Measurements from ENCODE around the gene VPS26C.
"Not testable (repeated sequence)": the region's sequence is repeated elsewhere in the genome, so short reads cannot be mapped to it uniquely, and the experiment has no call there.

The VPS26C gene

DNA sequence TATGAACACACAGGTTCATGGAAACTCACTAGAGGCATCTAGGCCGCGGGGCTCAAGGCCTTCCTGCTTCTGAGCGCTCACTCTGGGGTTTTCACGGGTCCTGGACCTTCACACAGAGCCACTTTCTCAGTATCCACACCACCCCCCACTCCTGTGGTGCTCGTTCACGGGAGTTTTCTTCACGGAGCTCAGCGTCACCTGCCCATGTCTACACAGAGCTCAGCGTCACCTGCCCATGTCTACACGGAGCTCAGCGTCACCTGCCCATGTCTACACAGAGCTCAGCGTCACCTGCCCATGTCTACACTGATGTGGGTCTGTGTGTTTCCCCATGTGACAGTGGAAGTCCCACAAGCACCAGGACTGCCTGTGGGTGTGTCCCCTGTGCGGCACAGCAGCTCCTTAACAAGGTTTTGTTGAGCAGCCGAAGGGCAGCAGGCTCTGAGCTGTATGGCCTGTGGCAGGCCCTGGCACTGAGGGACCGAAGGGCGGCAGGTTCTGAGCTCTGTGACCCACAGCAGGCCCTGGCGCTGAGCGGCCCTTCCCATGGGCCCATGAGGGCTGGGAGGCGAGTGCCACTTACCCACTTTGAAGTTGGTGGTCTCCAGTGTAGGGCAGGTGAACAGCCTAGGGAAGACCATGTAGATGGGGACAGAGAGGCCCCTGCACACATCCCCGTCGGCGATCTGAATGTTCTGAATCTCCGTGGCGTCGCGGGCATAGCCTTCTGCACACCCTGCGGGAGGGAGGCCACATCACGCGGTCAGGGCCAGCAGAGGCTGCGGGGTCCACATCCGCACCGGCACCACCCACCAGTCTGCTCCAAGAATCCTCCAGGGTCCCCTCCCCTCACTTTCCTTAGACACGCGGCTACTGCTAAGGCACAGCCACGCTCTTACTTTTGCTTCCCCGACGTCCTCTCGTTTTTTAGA, 39.8 kb downstream of the VPS26C start:
- DNase-seq: no peak

DNA sequence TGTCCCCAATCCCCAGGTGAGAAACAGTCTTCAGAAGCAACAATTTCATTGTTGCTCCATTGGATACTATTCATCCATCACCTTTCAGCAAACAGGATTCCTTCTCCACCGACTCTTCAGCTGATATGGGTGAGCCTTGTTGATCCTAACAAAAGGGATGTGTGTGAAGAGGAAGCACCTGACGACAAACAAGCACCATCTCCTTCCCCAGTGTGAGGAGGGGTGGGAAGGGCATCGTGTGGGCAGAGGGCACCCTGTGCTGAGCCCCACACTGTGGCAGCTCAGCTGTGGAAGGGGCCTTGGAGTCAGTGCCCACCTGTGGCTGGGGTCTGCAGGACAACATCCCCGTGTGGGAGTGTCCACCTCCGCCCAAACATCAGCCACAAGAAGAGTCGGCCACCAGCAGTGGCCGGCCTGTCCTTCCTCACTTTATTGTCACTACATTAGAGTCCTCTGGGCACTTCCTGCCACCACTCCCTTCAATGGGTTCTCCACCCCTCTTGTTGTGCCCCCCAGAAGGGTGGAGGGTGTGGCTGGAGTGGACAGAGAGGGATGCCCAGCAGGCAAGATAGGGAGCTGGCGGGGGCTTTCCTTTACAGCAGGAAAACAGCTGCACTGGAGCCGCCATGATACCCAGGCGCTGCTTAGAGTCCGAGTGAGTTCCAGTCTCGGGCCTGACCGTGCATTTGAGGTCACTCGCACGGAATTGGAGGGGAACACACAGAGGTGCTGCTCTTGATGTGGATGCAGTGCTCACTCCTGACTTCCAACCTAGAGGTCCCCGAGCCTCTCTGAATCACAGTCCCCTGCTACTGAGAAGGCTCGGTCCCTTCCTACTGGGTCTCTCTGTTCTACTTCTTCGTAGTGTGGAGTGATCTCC, 40.9 kb downstream of the VPS26C start:
- DNase-seq: no peak

- no peak for DNase-seq
These were observed 42.0 kb downstream of the VPS26C start for GRCh38 chr21:37224861-37225839.

- no peak for DNase-seq
These were observed 43.3 kb downstream of the VPS26C start for GRCh38 chr21:37223804-37224345.

GRCh38 chr21:37222248-37222647, 44.9 kb downstream of the VPS26C start:
- DNase-seq: not testable (repeated sequence)

- DNase-seq: peak; percentile 98
These were observed 46.0 kb downstream of the VPS26C start for GRCh38 chr21:37220981-37221664.

- DNase-seq: peak; percentile 64
These were observed 46.6 kb downstream of the VPS26C start for GRCh38 chr21:37220433-37220980.

DNA sequence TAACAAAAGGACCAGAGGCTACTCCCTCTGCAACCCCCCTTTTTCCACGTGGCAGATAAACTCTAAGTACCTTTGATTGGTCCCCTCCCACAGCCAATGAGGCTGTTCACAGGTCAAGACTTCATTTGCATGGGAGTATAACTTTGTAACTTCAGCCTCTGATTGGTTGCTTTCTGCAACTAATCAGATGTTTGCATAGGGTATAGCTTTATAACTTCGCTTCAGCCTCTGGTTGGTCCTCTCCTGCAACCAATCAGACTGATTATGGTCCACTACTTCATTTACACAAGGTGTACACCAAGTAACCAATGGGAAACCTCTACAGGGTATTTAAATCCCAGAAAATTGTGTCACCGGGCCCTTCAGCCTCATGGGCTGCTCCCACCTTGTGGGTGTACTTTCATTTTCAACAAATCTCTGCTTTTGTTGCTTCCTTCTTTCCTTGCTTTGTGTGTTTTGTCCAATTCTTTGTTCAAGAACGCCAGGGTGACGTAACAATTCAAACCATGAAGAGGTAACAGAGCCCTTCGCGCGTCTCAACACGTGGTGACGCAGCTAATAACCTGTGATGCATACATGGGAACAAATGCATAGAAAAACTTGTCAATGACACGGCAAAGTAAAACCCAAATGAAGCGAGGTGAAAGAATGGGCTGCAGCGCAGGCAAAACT, 47.2 kb downstream of the VPS26C start:
- no peak for DNase-seq

DNA sequence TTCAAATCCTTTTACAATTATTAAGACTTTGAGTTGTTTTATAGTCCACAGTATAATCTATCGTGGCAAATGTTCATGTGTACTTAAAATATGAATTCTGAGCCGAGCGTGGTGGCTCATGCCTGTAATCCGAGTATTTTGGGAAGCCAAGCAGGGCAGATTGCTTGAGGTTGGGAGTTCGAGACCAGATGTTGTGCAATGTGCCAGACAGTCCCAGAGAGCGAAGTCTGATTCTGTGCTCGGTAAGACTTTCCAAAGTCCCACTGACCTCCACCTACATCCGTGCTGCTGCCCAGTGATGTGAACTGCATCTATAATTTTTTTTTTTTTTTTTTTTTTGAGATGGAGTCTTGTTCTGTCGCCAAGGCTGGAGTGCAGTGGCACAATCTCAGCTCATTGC, 52.2 kb downstream of the VPS26C start:
- DNase-seq: no peak

- DNase-seq: no peak
These were observed 56.3 kb downstream of the VPS26C start for GRCh38 chr21:37210799-37211198.

- no peak for DNase-seq
These were observed 57.0 kb downstream of the VPS26C start for GRCh38 chr21:37210130-37210529.

DNA sequence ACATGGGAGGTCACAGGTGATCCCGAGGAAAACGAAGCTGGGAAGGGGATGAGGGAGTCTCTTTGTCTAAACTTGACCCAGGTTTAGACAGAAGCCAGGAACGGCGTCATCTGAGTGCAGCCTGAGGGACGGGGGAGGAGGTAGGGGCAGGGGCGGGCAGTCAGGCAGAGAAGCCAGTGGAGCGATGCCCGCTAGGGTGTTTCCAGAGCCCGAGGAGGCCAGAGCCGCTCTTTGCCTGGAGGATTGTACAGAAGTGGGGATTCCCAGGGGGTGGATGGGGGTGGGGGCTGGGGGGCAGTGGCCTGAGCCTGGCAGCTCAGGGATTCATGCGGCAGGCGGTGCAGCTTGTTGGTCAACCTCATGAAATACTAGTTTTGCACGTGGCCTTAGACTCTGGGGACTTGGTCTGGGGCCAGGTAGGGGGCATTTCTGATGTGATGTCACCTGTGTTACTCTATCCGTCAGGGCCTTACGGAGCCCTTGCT, 58.4 kb downstream of the VPS26C start:
- no peak for DNase-seq

- DNase-seq: peak; percentile 56
These were observed 58.9 kb downstream of the VPS26C start for GRCh38 chr21:37208056-37208721.

DNA sequence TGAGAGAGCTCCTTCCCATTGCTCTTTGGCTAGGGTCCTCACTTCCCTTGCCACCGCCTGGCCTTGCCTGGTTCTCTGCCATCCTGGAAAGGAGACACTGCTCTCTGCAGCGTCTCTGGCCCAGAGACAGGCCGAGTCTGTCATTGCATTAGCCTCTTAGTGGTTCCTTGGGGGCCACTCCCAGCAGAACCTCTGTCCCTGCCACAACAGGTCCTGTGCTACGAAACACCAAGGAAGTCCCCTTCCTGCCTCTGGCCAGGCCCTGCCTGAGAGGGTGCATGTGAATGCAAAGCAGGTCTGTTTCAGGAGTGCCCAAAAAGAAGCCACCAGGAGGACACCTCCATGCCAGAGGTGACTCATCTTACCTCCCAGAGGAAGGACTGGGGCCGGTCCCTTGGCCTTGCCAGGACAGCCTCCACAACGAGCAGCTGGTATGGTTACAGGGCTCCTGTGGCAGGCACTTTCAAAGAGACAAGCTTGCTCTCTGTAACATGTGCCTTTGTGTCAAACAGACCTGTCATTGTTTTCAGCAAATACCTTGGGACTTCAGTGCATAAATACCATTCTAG, 59.6 kb downstream of the VPS26C start:
- peak; percentile 43 for DNase-seq

DNA sequence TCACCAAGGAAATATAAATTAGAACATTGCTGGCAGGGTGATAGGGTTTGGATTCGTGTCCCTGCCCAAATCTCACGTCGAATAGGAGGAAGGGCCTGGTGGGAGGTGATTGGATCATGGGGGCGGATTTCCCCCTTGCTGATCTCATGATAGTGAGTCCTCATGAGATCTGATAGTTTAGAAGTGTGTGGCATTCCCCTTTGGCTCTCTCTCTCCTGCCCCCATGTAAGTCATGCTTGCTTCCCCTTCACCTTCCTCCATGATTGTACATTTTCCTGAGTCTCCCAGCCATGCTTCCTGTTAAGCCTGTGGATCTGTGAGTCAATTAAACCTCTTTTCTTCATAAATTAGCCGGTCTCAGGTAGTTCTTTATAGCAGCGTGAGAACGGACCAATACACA, 60.6 kb downstream of the VPS26C start:
- DNase-seq: no peak

GRCh38 chr21:37204580-37204979, 62.6 kb downstream of the VPS26C start:
- DNase-seq: no peak

DNA sequence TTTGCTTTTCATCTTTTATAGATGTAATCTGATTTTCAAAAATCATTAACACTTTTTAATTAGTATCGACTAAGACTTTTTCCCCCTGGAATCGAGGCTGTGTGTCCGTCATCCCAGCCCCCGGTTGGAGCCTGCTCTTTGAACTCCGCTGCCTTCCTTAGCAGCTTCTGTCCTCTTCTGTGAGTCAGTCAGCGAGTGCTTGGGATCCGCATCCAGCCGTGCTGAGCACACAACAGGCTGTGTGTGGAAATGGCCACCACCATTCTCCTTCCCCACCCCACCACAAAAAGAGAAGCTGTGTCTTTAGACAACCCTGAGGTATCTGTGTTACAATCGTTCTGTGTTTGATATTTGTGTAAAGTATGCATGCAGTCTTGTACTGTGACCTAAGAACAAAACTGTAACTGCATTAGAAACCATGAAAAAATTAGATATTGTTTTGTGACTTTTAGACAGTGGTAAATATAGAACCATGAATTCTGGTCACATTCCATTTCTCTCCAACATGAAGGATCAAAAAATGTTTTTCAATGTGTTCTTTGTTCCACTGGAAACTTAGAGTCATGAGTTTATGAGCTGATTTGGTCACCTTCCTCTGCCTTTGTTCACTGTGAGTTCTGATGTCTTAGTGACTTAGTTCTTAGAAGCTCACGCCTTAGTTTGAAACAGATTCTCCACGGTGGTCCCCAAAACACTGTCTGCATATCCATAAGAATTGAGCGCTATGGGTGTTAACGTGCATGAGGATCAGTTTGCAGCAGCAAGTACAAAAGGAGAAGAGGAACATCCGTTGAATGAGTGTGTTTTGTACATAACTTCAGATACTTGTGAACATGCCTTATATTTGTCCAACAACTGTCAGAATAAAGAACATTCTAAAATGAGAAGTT, 64.7 kb downstream of the VPS26C start:
- no peak for DNase-seq

Data from NCI-H345 (cell line).